Endothelial cell of umbilical vein (primary cell): ENCODE results near the gene PPP4C. TPM values are rescaled to one million over a fixed set of nuclear protein-coding genes. Genes with fewer than 3 reads are reported as not detected.

Source experiments
- BruUV-seq: library from RNA; stranded (reverse); fragments of 400-500 nt; replicated peaks from 2 replicates; lab custom pipeline; 2021; lab: Mats Ljungman, UMichigan
- CTCF ChIA-PET: fragments of 300-600, 350-600 bp; sonication (Branson Sonifier 250); formaldehyde crosslinking; loops from one replicate; lab custom pipeline; 2021; ENCODE audit warnings: antibody characterized with exemption, inconsistent platforms; lab: Charles Lee
- POLR2A ChIA-PET: fragments of 300-600, 350-600 bp; sonication (Branson Sonifier 250); formaldehyde crosslinking; loops from one replicate; lab custom pipeline; 2021; ENCODE audit warnings: antibody characterized with exemption, inconsistent platforms; lab: Charles Lee
- DNase-seq: peaks from one replicate; pipeline ENCODE4 v3.0.0-alpha.2; 2011; ENCODE audit warnings: low read depth, low spot score
- FAIRE-seq: peaks from 2 replicates; lab custom pipeline; 2011; peaks lifted over from hg19 to GRCh38; lab: Jason Lieb, UNC
- H2AFZ ChIP-seq: 2 replicates; pipeline ENCODE4 v1.6.0; 2012; ENCODE audit warnings: low read depth, low read length, control low read depth, inconsistent platforms
- H3K27ac ChIP-seq: 2 replicates; pipeline ENCODE4 v1.5.1; 2011; ENCODE audit warnings: low read depth, mild to moderate bottlenecking, control low read depth, low read length, moderate library complexity; ENCODE audit not compliant: insufficient read depth
- H3K27me3 ChIP-seq, 2 experiments: 2 replicates each; pipeline versions ENCODE4 v1.6.0 to v1.6.1; 2011; ENCODE audit warnings: low read length in 2 of 2, mixed read lengths in 1 of 2; ENCODE audit not compliant: control insufficient read depth in 2 of 2, insufficient read depth in 2 of 2
- H3K36me3 ChIP-seq, 2 experiments: 2 replicates in 1 of 2; 3 replicates in 1 of 2; pipeline ENCODE4 v1.5.1; 2011; ENCODE audit warnings: low read length in 2 of 2, mild to moderate bottlenecking in 1 of 2, moderate library complexity in 1 of 2; ENCODE audit not compliant: control insufficient read depth in 2 of 2, insufficient read depth in 2 of 2; ENCODE audit errors: extremely low read depth in 1 of 2
- H3K4me1 ChIP-seq: 3 replicates; pipeline ENCODE4 v1.5.1; 2011; ENCODE audit warnings: mild to moderate bottlenecking, low read length; ENCODE audit not compliant: control insufficient read depth, insufficient read depth; ENCODE audit errors: extremely low read depth
- H3K4me2 ChIP-seq: 2 replicates; pipeline ENCODE4 v1.6.1; 2011; ENCODE audit warnings: low read length, control low read depth, mixed read lengths; ENCODE audit not compliant: insufficient read depth
- H3K4me3 ChIP-seq, 3 experiments: fragments of 200-600 bp in 1 of 3; sonication (generic), shearing (Covaris generic) in 1 of 3; replicated peaks in 1 of 3; 2 replicates each; pipeline ENCODE4 v1.5.1; 2011 to 2016; ENCODE audit warnings: control low read depth in 3 of 3, low read length in 3 of 3, mild to moderate bottlenecking in 2 of 3, inconsistent platforms in 1 of 3, low read depth in 1 of 3, moderate library complexity in 1 of 3; ENCODE audit not compliant: insufficient read depth in 1 of 3
- H3K79me2 ChIP-seq: 2 replicates; pipeline ENCODE4 v1.6.0; 2012; ENCODE audit warnings: low read length, inconsistent platforms; ENCODE audit not compliant: control insufficient read depth, insufficient read depth
- H3K9ac ChIP-seq: replicated peaks from 2 replicates; pipeline ENCODE3; 2011; ENCODE audit warnings: low read length, control low read depth; ENCODE audit not compliant: insufficient read depth; ENCODE audit errors: extremely low read depth
- H3K9me1 ChIP-seq: replicated peaks from 3 replicates; pipeline ENCODE4 v1.6.0; 2011; ENCODE audit warnings: mild to moderate bottlenecking, low read length; ENCODE audit not compliant: control insufficient read depth, insufficient read depth; ENCODE audit errors: extremely low read depth
- H3K9me3 ChIP-seq: replicated peaks from 2 replicates; pipeline ENCODE4 v1.5.1; 2012; ENCODE audit warnings: low read length, inconsistent platforms; ENCODE audit not compliant: control insufficient read depth, insufficient read depth
- H4K20me1 ChIP-seq: replicated peaks from 2 replicates; pipeline ENCODE3; 2011; ENCODE audit warnings: mild to moderate bottlenecking, low read length; ENCODE audit not compliant: control insufficient read depth, insufficient read depth; ENCODE audit errors: extremely low read depth
- EZH2 ChIP-seq: IDR thresholded peaks from 2 replicates; pipeline ENCODE4 v1.6.1; 2012; ENCODE audit warnings: borderline replicate concordance, low read depth, mild to moderate bottlenecking, moderate library complexity, low read length, inconsistent platforms; ENCODE audit not compliant: severe bottlenecking
- FOS ChIP-seq: IDR thresholded peaks from 2 replicates; pipeline ENCODE4 v1.6.1; 2011; ENCODE audit warnings: mild to moderate bottlenecking, low read length, moderate library complexity, borderline replicate concordance; ENCODE audit not compliant: insufficient read depth
- GATA2 ChIP-seq: IDR thresholded peaks from 2 replicates; pipeline ENCODE4 v1.7.0; 2011; ENCODE audit warnings: low read depth, mild to moderate bottlenecking, moderate library complexity, mixed read lengths, low read length; ENCODE audit not compliant: insufficient read length, insufficient read depth
- JUN ChIP-seq: IDR thresholded peaks from 2 replicates; pipeline ENCODE4 v1.6.1; 2011; ENCODE audit warnings: borderline replicate concordance, low read depth; ENCODE audit not compliant: insufficient read length, insufficient read depth
- MYC ChIP-seq: IDR thresholded peaks from one replicate; pipeline ENCODE4 v1.6.1; 2011; ENCODE audit warnings: mild to moderate bottlenecking, low read depth, low read length
- POLR2A ChIP-seq: IDR thresholded peaks from 2 replicates; pipeline ENCODE4 v1.6.1; 2012; ENCODE audit warnings: low read depth, mild to moderate bottlenecking, control low read depth, low read length
- POLR2AphosphoS5 ChIP-seq: IDR thresholded peaks from 2 replicates; pipeline ENCODE4 v1.6.1; 2012; ENCODE audit warnings: low read depth, mild to moderate bottlenecking, control low read depth, low read length, moderate library complexity; ENCODE audit not compliant: insufficient read depth
- dilution Hi-C: fragments of 300-500 bp; cut with MboI; formaldehyde crosslinking; loops from one replicate; pipeline ENCODE4 v1.15.0; 2019; ENCODE audit warnings: low sequenced_read_pairs; ENCODE audit not compliant: extremely low pct_ligation_motif_present
- intact Hi-C: fragments of 100-400 bp; cut with micrococcal nuclease; formaldehyde crosslinking; loops from one replicate; pipeline ENCODE4 v1.10.0; 2022
- polyA plus RNA-seq, 4 experiments: library from polyadenylated mRNA; depleted of rRNA in 3 of 4; stranded (reverse) in 3 of 4; unstranded in 1 of 4; fragments of >200 nt; gene quantifications; 2 replicates each; pipeline versions ENCODE4 v1.2.1 to v1.2.3, GENCODE V29; 2011 to 2012; ENCODE audit warnings: missing spikeins in 1 of 4
- total RNA-seq: library from RNA; stranded (reverse); gene quantifications from 2 replicates; pipeline ENCODE4 v1.2.3, GENCODE V29; 2021
- TF ChIP-seq, protein P1 (sequence below): IDR thresholded peaks from 2 replicates; pipeline ENCODE4 v1.6.1; 2011; ENCODE audit not compliant: insufficient read depth, insufficient read length
- TF ChIP-seq, protein P2 (sequence below), 2 donors: IDR thresholded peaks; 1 replicate in 1 of 2; 2 replicates in 1 of 2; pipeline ENCODE4 v1.5.1; 2011; ENCODE audit warnings: low read length in 2 of 2, mild to moderate bottlenecking in 2 of 2, moderate library complexity in 2 of 2, control low read depth in 1 of 2, inconsistent platforms in 1 of 2, low read depth in 1 of 2; ENCODE audit not compliant: insufficient read depth in 1 of 2; ENCODE audit errors: extremely low read depth in 1 of 2

The PPP4C gene
- total and polyA plus RNA-seq, 2 donors (not counting 3 experiments of a cell fraction or from before 2014, with no cell fraction given), result 167 to 327 TPM

DNA sequence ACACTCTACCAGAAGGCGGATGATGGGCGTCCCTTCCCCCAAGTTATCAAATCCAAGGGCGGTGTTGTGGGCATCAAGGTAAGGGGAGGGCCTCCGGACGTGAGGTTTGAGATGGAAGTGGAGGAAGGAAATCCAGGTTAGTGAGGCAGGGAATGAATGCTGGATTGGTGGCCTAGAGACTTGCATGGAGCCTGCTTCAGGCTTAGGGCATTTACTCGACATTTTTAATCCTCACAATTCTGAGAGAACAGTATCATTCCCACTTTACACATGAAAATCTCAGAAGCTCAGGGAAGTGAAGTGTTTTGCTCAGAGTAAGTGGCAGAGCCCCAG lies 8.2 kb upstream of the PPP4C start:
- Histone ChIP-seq H3K4me1 (peaks cover 29% of the 10 kb centered on the region), H4K20me1 (no peaks in the 10 kb centered on the region), H3K9me3 (no peaks in the 10 kb centered on the region), H3K9me1 (no peaks in the 10 kb centered on the region), H3K79me2 (peaks cover 46% of the 10 kb centered on the region), H3K9ac (no peak overlapping the region), H3K27ac (no peak overlapping the region), H3K4me3 (peak overlapping the region in 2 of 3 experiments; percentile 7 to 95), H3K27me3 (no peaks in the 10 kb centered on the region), H3K4me2 (peak overlapping the region; percentile 91), H3K36me3 (peaks cover 24 to 42% of the 10 kb centered on the region in 2 experiments), H2AFZ (no peak overlapping the region)
- BruUV-seq, result no TSS peak
- TF ChIP-seq JUN, result no peak
- ChIA-PET CTCF (interaction anchor here (1.1 to 3.7 kb wide), 4 partner anchors 12 to 44 kb away, joined by 3 to 15 read pairs (median 8); partner anchors contain the start of gene TBX6), POLR2A (no interaction called here)
- FAIRE-seq, result peak; percentile 21
- no peak for DNase-seq
- intact Hi-C loops (no loop called here), dilution Hi-C loops (no loop called here)

DNA sequence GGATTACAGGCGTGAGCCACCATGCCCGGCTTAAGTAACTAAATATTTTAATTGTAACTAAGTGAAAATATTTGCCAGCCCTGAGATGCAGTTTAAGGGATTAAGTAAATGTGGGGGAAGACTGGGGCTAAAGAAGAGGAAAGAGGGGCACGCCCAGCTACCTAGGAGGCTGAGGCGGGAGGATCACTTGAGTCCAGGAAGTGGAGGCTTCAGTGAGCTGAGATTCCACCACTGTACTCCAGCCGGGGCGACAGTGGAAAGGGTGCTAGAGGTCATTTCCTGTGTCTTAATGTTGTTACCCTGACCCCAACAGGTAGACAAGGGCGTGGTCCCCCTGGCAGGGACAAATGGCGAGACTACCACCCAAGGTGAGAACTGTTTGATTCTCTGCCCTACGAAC lies 7.5 kb upstream of the PPP4C start:
- Histone ChIP-seq H3K36me3 (peaks cover 24 to 42% of the 10 kb centered on the region in 2 experiments), H3K4me2 (no peak overlapping the region), H3K79me2 (peaks cover 46% of the 10 kb centered on the region), H3K27ac (no peak overlapping the region), H4K20me1 (no peaks in the 10 kb centered on the region), H2AFZ (no peak overlapping the region), H3K4me1 (peaks cover 28% of the 10 kb centered on the region), H3K9me3 (no peaks in the 10 kb centered on the region), H3K4me3 (no peak overlapping the region), H3K27me3 (no peaks in the 10 kb centered on the region), H3K9ac (no peak overlapping the region), H3K9me1 (no peaks in the 10 kb centered on the region)
- ChIA-PET POLR2A (no interaction called here), CTCF (interaction anchor here (1.6 to 1.8 kb wide), 2 partner anchors 13 to 24 kb away, joined by 5 to 9 read pairs; partner anchors contain the start of gene TBX6)
- dilution Hi-C loops, result no loop called here
- DNase-seq (no peak), FAIRE-seq (no peak)
- TF ChIP-seq, protein P1, sequence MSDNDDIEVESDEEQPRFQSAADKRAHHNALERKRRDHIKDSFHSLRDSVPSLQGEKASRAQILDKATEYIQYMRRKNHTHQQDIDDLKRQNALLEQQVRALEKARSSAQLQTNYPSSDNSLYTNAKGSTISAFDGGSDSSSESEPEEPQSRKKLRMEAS, result no peak
- TF ChIP-seq, protein P2, sequence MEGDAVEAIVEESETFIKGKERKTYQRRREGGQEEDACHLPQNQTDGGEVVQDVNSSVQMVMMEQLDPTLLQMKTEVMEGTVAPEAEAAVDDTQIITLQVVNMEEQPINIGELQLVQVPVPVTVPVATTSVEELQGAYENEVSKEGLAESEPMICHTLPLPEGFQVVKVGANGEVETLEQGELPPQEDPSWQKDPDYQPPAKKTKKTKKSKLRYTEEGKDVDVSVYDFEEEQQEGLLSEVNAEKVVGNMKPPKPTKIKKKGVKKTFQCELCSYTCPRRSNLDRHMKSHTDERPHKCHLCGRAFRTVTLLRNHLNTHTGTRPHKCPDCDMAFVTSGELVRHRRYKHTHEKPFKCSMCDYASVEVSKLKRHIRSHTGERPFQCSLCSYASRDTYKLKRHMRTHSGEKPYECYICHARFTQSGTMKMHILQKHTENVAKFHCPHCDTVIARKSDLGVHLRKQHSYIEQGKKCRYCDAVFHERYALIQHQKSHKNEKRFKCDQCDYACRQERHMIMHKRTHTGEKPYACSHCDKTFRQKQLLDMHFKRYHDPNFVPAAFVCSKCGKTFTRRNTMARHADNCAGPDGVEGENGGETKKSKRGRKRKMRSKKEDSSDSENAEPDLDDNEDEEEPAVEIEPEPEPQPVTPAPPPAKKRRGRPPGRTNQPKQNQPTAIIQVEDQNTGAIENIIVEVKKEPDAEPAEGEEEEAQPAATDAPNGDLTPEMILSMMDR (IDR thresholded peaks at IDR 0.05; ENCODE audit: extremely low read depth in 1 of 2, insufficient read depth in 1 of 2, low read depth in 1 of 2, low read length in 2 of 2), result no peak
- TF ChIP-seq POLR2A (no peak), EZH2 (no peak), MYC (no peak), POLR2AphosphoS5 (no peak), FOS (no peak), GATA2 (no peak), JUN (no peak)
- BruUV-seq, result no TSS peak
- intact Hi-C loops, result no loop called here
